Right lobe of liver (tissue), 4 donors: ENCODE measurements around the gene SLC50A1.

ENCODE experiments used
- CTCF ChIP-seq, 4 donors: fragments of 200-600 bp in 3 of 4; fragments of 450-650 bp in 1 of 4; IDR thresholded peaks; one replicate each; pipeline versions ENCODE4 v1.5.1 to v1.8.0; 2016 to 2022; ENCODE audit warnings: antibody characterized with exemption in 4 of 4, mild to moderate bottlenecking in 2 of 4
- POLR2A ChIP-seq: fragments of 450-650 bp; IDR thresholded peaks from one replicate; pipeline ENCODE4 v1.6.1; 2017; ENCODE audit warnings: antibody characterized with exemption, mild to moderate bottlenecking
- donor health status: DM: no; HTN: no; CAD: no.
- donor health status: DM: no; HTN: no; CAD: no.
- donor health status: DM: no; HTN: yes; CAD: no.

- no peak for TF ChIP-seq POLR2A
- no peak for TF ChIP-seq CTCF (IDR thresholded peaks at IDR 0.05)
Measured at GRCh38 chr1:155130272-155131006, 5.2 kb upstream of the SLC50A1 start.
